ENCODE results near the gene ANKRD66.
"Not testable (repeated sequence)": the region's sequence is repeated elsewhere in the genome, so short reads cannot be mapped to it uniquely, and the experiment has no call there.

Gene ANKRD66

GRCh38 chr6:46755865-46756264, 9.1 kb downstream of the ANKRD66 start:
- no peak for DNase-seq (ENCODE audit: low read depth)

- DNase-seq (ENCODE audit: low read depth): peak; percentile 35
Observed at GRCh38 chr6:46756469-46757213, 9.9 kb downstream of the ANKRD66 start.

- DNase-seq (ENCODE audit: low read depth): peak; percentile 13
Observed at GRCh38 chr6:46757214-46757596, 10.5 kb downstream of the ANKRD66 start.

GRCh38 chr6:46758960-46759753, 12.4 kb downstream of the ANKRD66 start:
- DNase-seq (ENCODE audit: low read depth): no peak

GRCh38 chr6:46760925-46761324, 14.2 kb downstream of the ANKRD66 start:
- DNase-seq (ENCODE audit: low read depth): no peak

- DNase-seq (ENCODE audit: low read depth): no peak
Observed at GRCh38 chr6:46763466-46763865, 16.7 kb downstream of the ANKRD66 start.

GRCh38 chr6:46764280-46764679, 17.5 kb downstream of the ANKRD66 start:
- not testable (repeated sequence) for DNase-seq (ENCODE audit: low read depth)

GRCh38 chr6:46764961-46765360, 18.2 kb downstream of the ANKRD66 start:
- no peak for DNase-seq (ENCODE audit: low read depth)

- no peak for DNase-seq (ENCODE audit: low read depth)
Observed at GRCh38 chr6:46772016-46772415, 25.3 kb downstream of the ANKRD66 start.

- DNase-seq (ENCODE audit: low read depth): no peak
Observed at GRCh38 chr6:46772762-46773161, 26.0 kb downstream of the ANKRD66 start.

- no peak for DNase-seq (ENCODE audit: low read depth)
Observed at GRCh38 chr6:46773201-46773855, 26.6 kb downstream of the ANKRD66 start.

GRCh38 chr6:46774736-46775135, 28.0 kb downstream of the ANKRD66 start:
- DNase-seq (ENCODE audit: low read depth): not testable (repeated sequence)

- no peak for DNase-seq (ENCODE audit: low read depth)
Observed at GRCh38 chr6:46776070-46776712, 29.5 kb downstream of the ANKRD66 start.

- DNase-seq (ENCODE audit: low read depth): no peak
Observed at GRCh38 chr6:46777476-46778346, 31.0 kb downstream of the ANKRD66 start.

GRCh38 chr6:46781478-46782378, 35.0 kb downstream of the ANKRD66 start:
- DNase-seq (ENCODE audit: low read depth): peak; percentile 43

- DNase-seq (ENCODE audit: low read depth): no peak
Observed at GRCh38 chr6:46784535-46784934, 37.8 kb downstream of the ANKRD66 start.

GRCh38 chr6:46787871-46788540, 41.3 kb downstream of the ANKRD66 start:
- no peak for DNase-seq (ENCODE audit: low read depth)

GRCh38 chr6:46788791-46789190, 42.1 kb downstream of the ANKRD66 start:
- no peak for DNase-seq (ENCODE audit: low read depth)

- DNase-seq (ENCODE audit: low read depth): no peak
Observed at GRCh38 chr6:46789434-46790354, 43.0 kb downstream of the ANKRD66 start.
